HEK293 (cell line): ENCODE measurements around the gene SUPT20HL2.

Source experiments
- CTCF ChIA-PET: fragments of 350-600 bp; formaldehyde crosslinking; extraction: SDS; loops from one replicate; lab custom pipeline; 2021; ENCODE audit warnings: antibody characterized with exemption; lab: Yijun Ruan, JAX
- POLR2A ChIA-PET: fragments of 300-600 bp; formaldehyde crosslinking; extraction: SDS; loops from one replicate; lab custom pipeline; 2020; ENCODE audit warnings: antibody characterized with exemption, inconsistent platforms; lab: Yijun Ruan, JAX
- H3K27ac ChIP-seq: fragments of 200-500 bp; sonication (Bioruptor generic); 2 replicates; pipeline ENCODE4 v1.5.1; 2014; ENCODE audit warnings: low read depth, low read length, control low read depth, inconsistent platforms; ENCODE audit errors: extremely low read depth
- H3K36me3 ChIP-seq, 2 experiments: fragments of 200-500 bp in 1 of 2; sonication (Bioruptor generic) in 1 of 2; 1 replicate in 1 of 2; 2 replicates in 1 of 2; pipeline ENCODE4 v1.5.1; 2014 to 2017; ENCODE audit warnings: inconsistent platforms in 2 of 2, low read length in 2 of 2; ENCODE audit not compliant: control insufficient read depth in 2 of 2, insufficient read depth in 1 of 2
- H3K4me1 ChIP-seq: fragments of 200-500 bp; sonication (Bioruptor generic); 2 replicates; pipeline ENCODE4 v1.5.1; 2014; ENCODE audit warnings: mild to moderate bottlenecking, low read length, inconsistent platforms; ENCODE audit not compliant: control insufficient read depth, insufficient read depth
- H3K4me3 ChIP-seq: 2 replicates; pipeline ENCODE4 v1.5.1; 2011; ENCODE audit warnings: low read depth, mild to moderate bottlenecking, control low read depth, low read length, moderate library complexity
- H3K9me3 ChIP-seq: fragments of 200-500 bp; sonication (Bioruptor generic); 2 replicates; pipeline ENCODE4 v1.5.1; 2014; ENCODE audit warnings: low read depth, low read length, inconsistent platforms; ENCODE audit not compliant: control insufficient read depth, insufficient read depth
- BCL11A ChIP-seq: fragments of 450-650 bp; formaldehyde crosslinking; IDR thresholded peaks from 2 replicates; pipeline ENCODE4 v1.5.1; 2016; ENCODE audit warnings: low read depth, missing biosample characterization, missing genetic modification characterization
- FEZF1 ChIP-seq: fragments of 450-650 bp; formaldehyde crosslinking; IDR thresholded peaks from 2 replicates; pipeline ENCODE4 v1.5.1; 2016; ENCODE audit warnings: missing biosample characterization, missing genetic modification characterization
- GLI2 ChIP-seq: fragments of 450-650 bp; formaldehyde crosslinking; IDR thresholded peaks from 2 replicates; pipeline ENCODE4; 2017; ENCODE audit warnings: missing biosample characterization, missing genetic modification characterization, low read depth, borderline replicate concordance
- GLI4 ChIP-seq: fragments of 450-650 bp; formaldehyde crosslinking; IDR thresholded peaks from 2 replicates; pipeline ENCODE4 v1.5.1; 2016; ENCODE audit warnings: missing biosample characterization, missing genetic modification characterization
- HOXC10 ChIP-seq: sonication (generic); formaldehyde crosslinking; IDR thresholded peaks from 2 replicates; pipeline ENCODE4 v1.8.1; 2023; ENCODE audit warnings: mild to moderate bottlenecking, missing genetic modification reagents
- KLF10 ChIP-seq: fragments of 450-650 bp; IDR thresholded peaks from 2 replicates; pipeline ENCODE4 v1.5.1; 2018; ENCODE audit warnings: missing biosample characterization, mild to moderate bottlenecking, missing genetic modification characterization
- PRDM4 ChIP-seq: fragments of 450-650 bp; formaldehyde crosslinking; IDR thresholded peaks from 2 replicates; pipeline ENCODE4 v1.5.1; 2017; ENCODE audit warnings: missing biosample characterization, missing genetic modification characterization
- PRDM6 ChIP-seq: fragments of 450-650 bp; formaldehyde crosslinking; IDR thresholded peaks from 2 replicates; pipeline ENCODE4 v1.5.1; 2017; ENCODE audit warnings: missing biosample characterization, missing genetic modification characterization
- SCRT2 ChIP-seq: fragments of 450-650 bp; formaldehyde crosslinking; IDR thresholded peaks from 2 replicates; pipeline ENCODE4 v1.5.1; 2016; ENCODE audit warnings: missing biosample characterization, missing genetic modification characterization
- SETDB1 ChIP-seq: IDR thresholded peaks from one replicate; pipeline ENCODE4 v1.6.1; 2017; ENCODE audit warnings: mild to moderate bottlenecking, low read length, moderate library complexity, mixed read lengths; ENCODE audit not compliant: insufficient read length
- ZBTB7A ChIP-seq: fragments of 450-650 bp; formaldehyde crosslinking; IDR thresholded peaks from 2 replicates; pipeline ENCODE4 v1.5.1; 2016; ENCODE audit warnings: low read depth, missing biosample characterization, missing genetic modification characterization
- ZNF184 ChIP-seq: fragments of 450-650 bp; IDR thresholded peaks from 2 replicates; pipeline ENCODE4 v1.5.1; 2018; ENCODE audit warnings: missing biosample characterization, mild to moderate bottlenecking, missing genetic modification characterization
- ZNF2 ChIP-seq: fragments of 450-650 bp; formaldehyde crosslinking; IDR thresholded peaks from 2 replicates; pipeline ENCODE4 v1.5.1; 2016; ENCODE audit warnings: missing biosample characterization, missing genetic modification characterization
- ZNF354C ChIP-seq: fragments of 450-650 bp; formaldehyde crosslinking; IDR thresholded peaks from 2 replicates; pipeline ENCODE4 v1.5.1; 2016; ENCODE audit warnings: missing biosample characterization, missing genetic modification characterization, low read depth, borderline replicate concordance
- ZNF394 ChIP-seq: fragments of 450-650 bp; formaldehyde crosslinking; IDR thresholded peaks from 2 replicates; pipeline ENCODE4 v1.5.1; 2016; ENCODE audit warnings: missing biosample characterization, missing genetic modification characterization, mild to moderate bottlenecking, moderate library complexity, borderline replicate concordance
- ZNF530 ChIP-seq: fragments of 450-650 bp; formaldehyde crosslinking; IDR thresholded peaks from 2 replicates; pipeline ENCODE4 v1.5.1; 2016; ENCODE audit warnings: low read depth, missing biosample characterization, missing genetic modification characterization
- ZNF548 ChIP-seq: fragments of 450-650 bp; formaldehyde crosslinking; IDR thresholded peaks from 2 replicates; pipeline ENCODE4 v1.5.1; 2016; ENCODE audit warnings: missing biosample characterization, missing genetic modification characterization
- ZNF549 ChIP-seq: fragments of 450-650 bp; IDR thresholded peaks from 2 replicates; pipeline ENCODE4 v1.5.1; 2018; ENCODE audit warnings: missing biosample characterization, missing genetic modification characterization, mild to moderate bottlenecking, inconsistent platforms, moderate library complexity
- ZNF596 ChIP-seq: fragments of 450-650 bp; IDR thresholded peaks from 2 replicates; pipeline ENCODE4 v1.5.0; 2018; ENCODE audit warnings: missing biosample characterization, mild to moderate bottlenecking, missing genetic modification characterization, moderate library complexity
- ZNF621 ChIP-seq: fragments of 450-650 bp; formaldehyde crosslinking; IDR thresholded peaks from 2 replicates; pipeline ENCODE4 v1.5.1; 2017; ENCODE audit warnings: missing biosample characterization, missing genetic modification characterization
- ZNF664 ChIP-seq: fragments of 450-650 bp; formaldehyde crosslinking; IDR thresholded peaks from 2 replicates; pipeline ENCODE4 v1.5.1; 2016; ENCODE audit warnings: missing biosample characterization, missing genetic modification characterization
- ZNF670 ChIP-seq: fragments of 450-650 bp; formaldehyde crosslinking; IDR thresholded peaks from 2 replicates; pipeline ENCODE4 v1.5.1; 2016; ENCODE audit warnings: missing biosample characterization, missing genetic modification characterization, low read depth
- ZNF692 ChIP-seq: fragments of 450-650 bp; formaldehyde crosslinking; IDR thresholded peaks from 2 replicates; pipeline ENCODE4 v1.5.1; 2016; ENCODE audit warnings: missing biosample characterization, missing genetic modification characterization
- ZNF701 ChIP-seq: fragments of 450-650 bp; formaldehyde crosslinking; IDR thresholded peaks from 2 replicates; pipeline ENCODE4 v1.5.1; 2016; ENCODE audit warnings: missing biosample characterization, missing genetic modification characterization
- ZNF707 ChIP-seq: fragments of 450-650 bp; formaldehyde crosslinking; IDR thresholded peaks from 2 replicates; pipeline ENCODE4 v1.5.1; 2016; ENCODE audit warnings: missing biosample characterization, missing genetic modification characterization
- ZNF837 ChIP-seq: fragments of 450-650 bp; formaldehyde crosslinking; IDR thresholded peaks from 2 replicates; pipeline ENCODE4 v1.5.1; 2016; ENCODE audit warnings: missing biosample characterization, missing genetic modification characterization
- TF ChIP-seq, protein P1 (sequence below): fragments of 450-650 bp; formaldehyde crosslinking; IDR thresholded peaks from 2 replicates; pipeline ENCODE4 v1.5.1; 2016; ENCODE audit warnings: missing biosample characterization, missing genetic modification characterization
- TF ChIP-seq, protein P2 (sequence below): fragments of 450-650 bp; formaldehyde crosslinking; IDR thresholded peaks from 2 replicates; pipeline ENCODE4 v1.5.1; 2017; ENCODE audit warnings: missing biosample characterization, missing genetic modification characterization

The SUPT20HL2 gene

DNA sequence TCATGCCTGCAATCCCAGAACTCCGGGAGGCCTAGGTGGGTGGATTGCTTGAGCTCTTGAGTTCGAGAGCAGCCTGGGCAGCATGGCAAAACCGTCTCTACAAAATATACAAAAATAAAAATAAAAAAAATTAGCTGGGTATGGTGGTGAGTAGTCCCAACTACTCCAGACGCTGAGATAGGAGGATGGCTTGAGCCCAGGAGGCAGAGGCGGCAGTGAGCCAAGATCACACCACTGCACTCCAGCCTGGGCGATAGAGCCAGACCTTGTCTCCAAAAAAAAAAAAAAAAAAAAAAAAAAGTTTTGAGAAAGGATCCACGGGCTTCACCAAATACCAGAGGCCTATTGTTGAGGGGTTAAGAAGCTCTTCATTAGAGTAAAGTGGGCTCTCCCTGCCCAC is 8.0 kb downstream of the SUPT20HL2 start:
- H3K4me3 ChIP-seq: no peak overlapping the region
- ChIA-PET CTCF (interaction anchor here (0.6 to 2.7 kb wide), 7 partner anchors 11 to 1515 kb away, joined by 3 to 8 read pairs (median 3); no protein-coding TSS in a partner anchor), POLR2A (no interaction called here)
- H3K27ac ChIP-seq: no peak overlapping the region
- TF ChIP-seq FEZF1 (tag by site-specific recombination): no peak
- no peak for TF ChIP-seq ZNF621
- TF ChIP-seq ZNF707 (tag by site-specific recombination): no peak
- TF ChIP-seq KLF10 (tag by site-specific recombination): no peak
- H3K36me3 ChIP-seq: no peaks in the 10 kb centered on the region
- H3K9me3 ChIP-seq: no peaks in the 10 kb centered on the region
- no peaks in the 10 kb centered on the region for H3K4me1 ChIP-seq

GRCh38 chrX:24301806-24302205 is 12.1 kb downstream of the SUPT20HL2 start:
- ChIA-PET CTCF (no interaction called here), POLR2A (no interaction called here)
- H3K36me3 ChIP-seq: no peaks in the 10 kb centered on the region

DNA sequence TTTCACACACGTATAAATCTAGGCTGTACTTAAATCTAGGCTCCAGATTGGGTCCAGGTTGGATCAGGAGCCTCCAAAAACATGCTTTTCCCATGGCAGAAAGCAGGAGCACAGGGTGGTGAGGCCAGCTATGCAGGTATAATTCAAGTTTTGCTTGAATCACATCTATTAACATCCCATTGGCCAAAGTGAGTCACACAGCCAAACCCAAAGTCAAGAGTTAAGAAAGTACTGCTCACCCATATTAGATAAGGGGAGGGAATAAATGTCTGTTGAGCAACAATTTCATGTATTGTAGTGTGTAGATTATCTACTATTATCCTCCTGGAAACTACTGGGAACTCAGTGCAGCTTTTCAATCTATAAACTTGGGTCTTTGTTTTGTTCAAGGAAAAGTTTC is 12.8 kb downstream of the SUPT20HL2 start:
- Histone ChIP-seq H3K4me3 (no peak overlapping the region), H3K36me3 (no peaks in the 10 kb centered on the region), H3K4me1 (no peaks in the 10 kb centered on the region), H3K27ac (no peak overlapping the region), H3K9me3 (no peaks in the 10 kb centered on the region)
- ChIA-PET CTCF (interaction anchor here (0.6 to 1.7 kb wide), 2 partner anchors 22 to 71 kb away, joined by 4 read pairs; no protein-coding TSS in a partner anchor), POLR2A (no interaction called here)
- TF ChIP-seq ZNF549 (tag by site-specific recombination) (no peak), ZNF354C (tag by site-specific recombination) (no peak), GLI4 (tag by site-specific recombination) (no peak), PRDM6 (tag by site-specific recombination) (no peak), ZNF664 (no peak), ZNF2 (tag by site-specific recombination) (no peak), ZBTB7A (tag by site-specific recombination) (no peak), SCRT2 (tag by site-specific recombination) (no peak), ZNF530 (tag by site-specific recombination) (no peak), GLI2 (tag by site-specific recombination) (no peak), ZNF184 (tag by site-specific recombination) (no peak), ZNF548 (tag by site-specific recombination) (no peak), ZNF701 (tag by site-specific recombination) (no peak), PRDM4 (tag by site-specific recombination) (no peak), BCL11A (no peak), ZNF692 (tag by site-specific recombination) (no peak)
- TF ChIP-seq, protein P1, sequence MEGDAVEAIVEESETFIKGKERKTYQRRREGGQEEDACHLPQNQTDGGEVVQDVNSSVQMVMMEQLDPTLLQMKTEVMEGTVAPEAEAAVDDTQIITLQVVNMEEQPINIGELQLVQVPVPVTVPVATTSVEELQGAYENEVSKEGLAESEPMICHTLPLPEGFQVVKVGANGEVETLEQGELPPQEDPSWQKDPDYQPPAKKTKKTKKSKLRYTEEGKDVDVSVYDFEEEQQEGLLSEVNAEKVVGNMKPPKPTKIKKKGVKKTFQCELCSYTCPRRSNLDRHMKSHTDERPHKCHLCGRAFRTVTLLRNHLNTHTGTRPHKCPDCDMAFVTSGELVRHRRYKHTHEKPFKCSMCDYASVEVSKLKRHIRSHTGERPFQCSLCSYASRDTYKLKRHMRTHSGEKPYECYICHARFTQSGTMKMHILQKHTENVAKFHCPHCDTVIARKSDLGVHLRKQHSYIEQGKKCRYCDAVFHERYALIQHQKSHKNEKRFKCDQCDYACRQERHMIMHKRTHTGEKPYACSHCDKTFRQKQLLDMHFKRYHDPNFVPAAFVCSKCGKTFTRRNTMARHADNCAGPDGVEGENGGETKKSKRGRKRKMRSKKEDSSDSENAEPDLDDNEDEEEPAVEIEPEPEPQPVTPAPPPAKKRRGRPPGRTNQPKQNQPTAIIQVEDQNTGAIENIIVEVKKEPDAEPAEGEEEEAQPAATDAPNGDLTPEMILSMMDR (tag by site-specific recombination): no peak
- TF ChIP-seq, protein P2, sequence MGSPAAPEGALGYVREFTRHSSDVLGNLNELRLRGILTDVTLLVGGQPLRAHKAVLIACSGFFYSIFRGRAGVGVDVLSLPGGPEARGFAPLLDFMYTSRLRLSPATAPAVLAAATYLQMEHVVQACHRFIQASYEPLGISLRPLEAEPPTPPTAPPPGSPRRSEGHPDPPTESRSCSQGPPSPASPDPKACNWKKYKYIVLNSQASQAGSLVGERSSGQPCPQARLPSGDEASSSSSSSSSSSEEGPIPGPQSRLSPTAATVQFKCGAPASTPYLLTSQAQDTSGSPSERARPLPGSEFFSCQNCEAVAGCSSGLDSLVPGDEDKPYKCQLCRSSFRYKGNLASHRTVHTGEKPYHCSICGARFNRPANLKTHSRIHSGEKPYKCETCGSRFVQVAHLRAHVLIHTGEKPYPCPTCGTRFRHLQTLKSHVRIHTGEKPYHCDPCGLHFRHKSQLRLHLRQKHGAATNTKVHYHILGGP: no peak

More at GRCh38 chrX:24301806-24302205, 12.1 kb downstream of the SUPT20HL2 start:
- H3K4me3 ChIP-seq: no peak overlapping the region
- no peak for TF ChIP-seq ZNF548 (tag by site-specific recombination)
- no peak for TF ChIP-seq ZNF837 (tag by site-specific recombination)
- no peak for TF ChIP-seq ZNF596 (tag by site-specific recombination)
- TF ChIP-seq SETDB1: no peak
- TF ChIP-seq KLF10 (tag by site-specific recombination): no peak
- TF ChIP-seq ZNF670 (tag by site-specific recombination): no peak
- TF ChIP-seq ZNF394: no peak
- TF ChIP-seq HOXC10 (CRISPR knock-in tag): no peak
- no peaks in the 10 kb centered on the region for H3K9me3 ChIP-seq
- H3K27ac ChIP-seq: no peak overlapping the region
- no peaks in the 10 kb centered on the region for H3K4me1 ChIP-seq
